ENCODE results near the gene UGT1A3.

- TF ChIP-seq CTCF (IDR thresholded peaks at IDR 0.05; ENCODE audit: poor library complexity) (no peak), EZH2 (IDR thresholded peaks at IDR 0.05; ENCODE audit: borderline replicate concordance) (no peak), EZH2phosphoT487 (IDR thresholded peaks at IDR 0.05; ENCODE audit: low read depth, severe bottlenecking, unreplicated experiment) (no peak)
Observed at GRCh38 chr2:233778030-233778429, 49.2 kb downstream of the UGT1A3 start, which contains the start of gene MROH2A.
